Hematopoietic multipotent progenitor cell treated with erythropoietin and hydrocortisone succinate and interleukin-3 and kit ligand, for 4 days (in vitro differentiated cells): ENCODE data around the gene CYYR1.
"Not testable (repeated sequence)": the region's sequence is repeated elsewhere in the genome, so short reads cannot be mapped to it uniquely, and the experiment has no call there.

Source experiments
- DNase-seq: peaks from one replicate; pipeline ENCODE4 v3.0.0-alpha.2; 2015

Gene CYYR1

GRCh38 chr21:26487981-26488480 lies 85.1 kb downstream of the CYYR1 start:
- DNase-seq, result no peak

DNA sequence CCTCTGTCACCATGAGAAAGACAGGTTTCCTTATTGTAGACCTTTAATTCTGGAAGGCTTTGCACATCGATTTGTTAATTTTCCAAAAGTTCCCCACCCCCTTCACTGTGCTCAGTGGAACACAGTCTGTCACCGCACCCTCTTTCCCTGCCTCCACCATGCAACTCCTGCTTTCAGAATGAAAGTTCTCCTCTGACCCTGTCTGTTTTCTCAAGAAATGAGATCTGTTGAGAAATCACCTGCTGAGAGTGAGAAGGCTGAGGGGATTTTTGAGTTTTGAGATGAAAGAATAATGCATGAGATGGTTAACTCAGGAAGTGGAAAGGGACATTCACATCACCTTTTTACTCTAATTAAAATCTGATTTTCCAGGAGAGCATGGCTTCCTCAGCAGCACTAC lies 99.6 kb downstream of the CYYR1 start:
- DNase-seq, result no peak

DNA sequence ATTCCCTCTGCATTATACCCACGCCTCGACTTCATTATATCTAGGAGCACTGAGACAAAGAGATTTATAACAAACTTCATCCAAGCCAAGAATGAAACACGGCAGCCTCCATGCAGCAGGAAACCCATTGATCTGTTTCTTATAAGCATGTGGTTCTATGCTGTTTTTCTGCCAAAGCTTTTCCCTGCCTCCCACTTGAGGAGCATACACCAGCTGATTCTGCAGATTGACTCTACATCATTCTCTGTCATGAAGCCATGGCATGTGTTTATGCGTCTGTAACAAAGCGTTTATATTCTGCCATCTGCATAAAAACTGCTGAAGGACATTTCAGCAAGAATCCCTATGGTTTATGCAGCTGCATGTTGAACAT lies 102.0 kb downstream of the CYYR1 start:
- no peak for DNase-seq

- no peak for DNase-seq
Observed at GRCh38 chr21:26470351-26471098, 102.6 kb downstream of the CYYR1 start.

GRCh38 chr21:26469789-26470188 lies 103.3 kb downstream of the CYYR1 start:
- peak; percentile 21 for DNase-seq

DNA sequence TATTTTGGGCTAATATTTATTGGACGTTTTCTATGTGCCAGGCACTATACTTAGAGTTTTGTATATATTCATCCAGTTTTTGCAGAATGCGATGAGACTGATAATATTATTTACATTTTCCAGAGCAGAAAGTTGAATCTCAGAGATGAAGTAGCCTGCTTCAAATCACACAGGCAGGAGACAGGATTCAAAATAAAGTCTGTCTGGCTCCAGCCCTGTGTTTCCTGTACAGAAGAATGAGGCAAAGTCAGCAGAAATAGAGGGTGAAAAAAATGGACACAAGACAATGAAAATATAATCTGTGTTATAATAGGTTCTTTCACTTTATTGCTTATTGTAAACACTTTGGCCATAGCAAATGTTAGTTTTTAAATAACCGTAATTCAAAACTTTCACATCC lies 107.2 kb downstream of the CYYR1 start:
- DNase-seq, result no peak

DNA sequence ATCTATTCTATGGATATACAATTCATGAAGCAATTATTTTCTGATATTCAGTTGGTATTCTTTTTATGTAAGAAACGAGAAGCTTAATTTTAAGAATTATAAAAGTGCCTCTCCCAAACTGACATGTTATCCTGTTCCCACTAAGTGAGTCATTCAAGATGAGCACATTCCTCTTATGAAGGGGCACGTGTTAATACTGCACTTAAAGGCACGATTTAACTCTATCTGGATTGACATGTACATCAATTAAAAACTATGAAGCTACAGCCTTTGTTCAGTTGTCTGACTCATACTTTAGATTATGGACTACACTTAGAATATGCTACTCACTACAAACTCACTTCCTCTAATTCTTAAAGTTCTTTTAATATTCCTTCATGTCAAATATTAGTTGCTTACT lies 111.6 kb downstream of the CYYR1 start:
- DNase-seq, result no peak

DNA sequence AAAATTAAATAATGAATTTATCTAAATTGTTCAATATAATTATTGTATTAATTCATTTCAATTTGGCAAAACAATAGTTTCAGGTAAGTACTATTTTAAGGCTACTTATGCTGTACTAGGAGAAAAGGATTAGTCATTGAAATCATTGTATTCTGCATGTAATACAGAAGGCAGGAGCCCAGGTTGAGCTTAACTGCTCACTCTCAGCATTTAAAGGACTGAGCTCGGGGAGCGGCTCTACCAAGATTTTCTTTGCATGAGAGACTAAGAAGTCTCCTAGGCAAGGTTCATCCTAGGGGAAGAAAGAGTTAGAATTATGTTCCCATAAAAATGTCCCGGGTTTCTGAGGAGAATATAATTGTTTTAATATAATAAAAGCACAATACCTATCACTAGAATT lies 112.5 kb downstream of the CYYR1 start:
- no peak for DNase-seq

DNA sequence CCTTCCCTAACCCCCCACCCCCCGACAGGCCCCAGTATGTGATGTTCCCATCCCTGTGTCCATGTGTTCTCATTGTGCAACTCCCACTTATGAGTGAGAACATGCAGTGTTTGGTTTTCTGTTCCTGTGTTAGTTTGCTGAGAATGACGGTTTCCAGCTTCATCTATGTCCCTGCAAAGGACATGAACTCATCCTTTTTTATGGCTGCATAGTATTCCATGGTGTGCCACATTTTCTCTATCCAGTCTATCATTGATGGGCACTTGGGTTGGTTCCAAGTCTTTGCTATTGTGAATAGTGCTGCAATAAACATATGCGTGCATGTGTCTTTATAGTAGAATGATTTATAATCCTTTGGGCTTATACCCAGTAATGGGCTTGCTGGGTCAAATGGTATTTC lies 114.2 kb downstream of the CYYR1 start:
- not testable (repeated sequence) for DNase-seq

GRCh38 chr21:26457817-26458216 lies 115.3 kb downstream of the CYYR1 start:
- DNase-seq, result no peak

GRCh38 chr21:26453267-26453666 lies 119.8 kb downstream of the CYYR1 start:
- DNase-seq, result no peak

- no peak for DNase-seq
Observed at GRCh38 chr21:26451081-26451740, 121.9 kb downstream of the CYYR1 start.

GRCh38 chr21:26449161-26449560 lies 123.9 kb downstream of the CYYR1 start:
- DNase-seq, result no peak

DNA sequence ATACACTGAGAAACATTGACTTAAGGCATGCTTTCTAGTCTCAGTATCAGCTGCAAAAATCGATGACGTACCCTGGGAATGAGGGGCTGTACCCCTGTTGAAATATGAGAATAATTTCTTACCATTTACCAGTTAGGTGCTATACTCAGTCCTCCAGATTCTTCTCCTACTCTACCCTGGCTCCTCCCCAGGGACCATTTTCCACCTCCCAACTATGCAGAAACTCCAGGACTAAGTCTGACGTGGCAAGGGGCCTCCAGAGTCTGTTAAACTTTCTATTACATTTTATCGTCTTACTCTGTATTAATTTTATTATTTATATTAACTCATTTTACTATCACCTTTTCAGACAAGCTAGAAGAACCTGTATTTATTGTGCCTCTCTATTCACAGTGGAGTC lies 124.3 kb downstream of the CYYR1 start:
- DNase-seq, result no peak

DNA sequence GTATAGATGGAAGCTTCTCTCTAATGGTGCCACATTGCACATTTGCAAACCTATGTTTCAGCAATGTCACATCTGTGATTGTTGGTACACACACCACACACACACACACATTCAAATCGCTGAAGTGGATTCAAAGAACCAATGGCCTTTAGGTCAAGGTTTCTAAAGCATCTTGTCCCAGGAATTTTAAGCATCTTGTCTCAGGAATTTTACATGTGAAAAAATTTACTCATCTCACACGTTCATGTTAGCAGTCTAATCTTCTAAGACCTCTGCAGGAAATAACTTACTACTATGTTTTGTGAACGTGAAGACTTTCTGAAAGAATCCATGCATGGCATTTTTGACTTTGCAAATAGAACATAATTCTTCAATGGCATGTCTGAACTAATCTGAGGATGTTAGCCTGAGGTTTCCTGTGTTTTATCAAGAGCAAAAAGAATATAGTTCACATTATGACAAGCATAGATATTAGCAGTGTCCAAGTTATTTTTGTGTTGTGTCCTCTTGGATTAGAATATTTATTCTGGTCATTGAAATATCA lies 125.1 kb downstream of the CYYR1 start:
- DNase-seq, result no peak

- no peak for DNase-seq
Observed at GRCh38 chr21:26445440-26445839, 127.6 kb downstream of the CYYR1 start.

GRCh38 chr21:26444646-26445045 lies 128.4 kb downstream of the CYYR1 start:
- no peak for DNase-seq

GRCh38 chr21:26443867-26444266 lies 129.2 kb downstream of the CYYR1 start:
- no peak for DNase-seq

DNA sequence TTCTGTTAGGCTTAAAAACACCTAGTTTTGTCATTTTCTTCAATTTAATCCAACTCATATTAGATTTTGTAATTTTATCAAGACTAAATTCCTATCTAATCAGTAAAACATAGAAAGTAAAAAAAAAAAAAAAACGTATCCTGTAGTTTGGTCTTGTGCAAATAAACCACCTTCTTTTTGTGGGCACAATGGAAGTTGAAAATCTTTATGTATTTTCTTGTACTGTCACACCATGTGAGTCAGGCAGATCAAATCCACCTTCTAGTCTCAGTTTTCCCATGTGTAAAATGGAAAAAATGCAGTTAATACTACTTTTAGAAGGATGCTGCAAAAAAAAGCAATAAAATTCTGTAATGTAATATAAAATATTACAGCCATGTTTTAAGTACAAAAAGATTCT lies 129.8 kb downstream of the CYYR1 start:
- DNase-seq, result no peak

DNA sequence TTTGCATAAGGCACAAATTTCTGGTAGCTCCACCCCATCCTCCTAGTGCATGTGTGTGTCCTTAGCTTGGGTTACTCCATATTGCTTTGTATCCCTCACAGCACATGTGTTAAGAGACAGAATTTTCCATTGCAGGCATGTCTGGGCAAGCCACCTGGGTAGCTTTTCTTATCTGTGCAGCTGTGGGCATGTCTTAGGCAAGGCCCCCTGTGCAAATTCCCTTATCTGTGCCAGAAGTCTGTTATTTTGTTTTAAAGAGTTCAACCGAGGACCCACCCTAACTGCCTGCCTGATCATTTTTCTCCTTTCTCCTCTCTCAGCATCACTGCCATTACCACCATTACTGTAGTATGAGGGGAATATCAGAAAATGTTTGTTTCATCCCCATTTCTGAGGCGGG lies 131.9 kb downstream of the CYYR1 start:
- peak; percentile 55 for DNase-seq

GRCh38 chr21:26438976-26439375 lies 134.1 kb downstream of the CYYR1 start:
- DNase-seq, result no peak

- DNase-seq, result peak; percentile 23
Observed at GRCh38 chr21:26437326-26438009, 135.6 kb downstream of the CYYR1 start.

DNA sequence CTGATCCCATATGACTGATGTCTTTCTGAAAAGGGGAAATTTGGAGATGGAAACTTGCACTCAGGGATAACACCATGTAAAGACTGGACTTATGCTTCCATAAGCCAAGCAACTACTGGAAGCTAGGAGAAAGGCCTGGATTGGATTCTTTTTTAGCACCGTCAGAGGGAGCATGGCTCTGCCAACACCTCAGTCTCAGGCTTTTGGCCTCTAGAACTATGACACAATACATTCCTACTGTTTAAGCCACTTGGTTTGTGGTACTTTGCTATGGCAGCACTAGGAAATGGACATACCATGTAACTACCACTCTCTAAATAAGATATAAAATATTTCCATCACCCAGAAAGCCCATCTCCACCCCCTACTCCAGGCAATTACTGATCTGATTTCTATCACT lies 139.7 kb downstream of the CYYR1 start:
- DNase-seq, result no peak

DNA sequence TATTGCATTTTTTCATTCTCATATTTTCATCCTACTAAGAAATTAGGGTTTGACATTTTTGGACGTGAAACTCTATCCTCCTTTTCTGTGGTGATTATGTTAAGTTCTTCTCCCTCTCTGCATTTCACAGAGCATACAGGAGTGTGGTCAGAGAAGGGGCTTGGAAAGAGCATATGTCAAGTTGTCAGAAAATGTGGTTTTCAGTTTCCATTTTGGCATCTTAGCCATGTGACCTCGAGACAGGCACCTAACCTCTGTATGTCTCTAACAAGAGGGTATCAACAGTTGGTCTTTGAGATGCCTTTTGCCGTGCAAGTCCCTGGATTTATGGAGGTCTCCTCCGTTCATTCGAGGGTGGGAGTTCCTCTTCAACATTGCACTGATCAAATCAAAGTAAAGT lies 140.7 kb downstream of the CYYR1 start:
- DNase-seq, result no peak
